Ovary (tissue), 3 donors: ENCODE results near the gene CLEC16A.

Experiments used
- CTCF ChIP-seq, 3 donors: fragments of 450-650 bp in 2 of 3; fragments of 200-600 bp in 1 of 3; IDR thresholded peaks; one replicate each; pipeline versions ENCODE4 v1.5.1 to v1.8.0; 2016 to 2022; ENCODE audit warnings: antibody characterized with exemption in 3 of 3, mild to moderate bottlenecking in 1 of 3
- EP300 ChIP-seq: sonication (generic); formaldehyde crosslinking; IDR thresholded peaks from one replicate; pipeline ENCODE4 v1.6.1; 2017; ENCODE audit warnings: antibody characterized with exemption
- donor health status: DM: no; HTN: no; CAD: no.

GRCh38 chr16:11177578-11178160 lies 233.3 kb downstream of the CLEC16A start:
- TF ChIP-seq CTCF (IDR thresholded peaks at IDR 0.05) = no peak
- TF ChIP-seq EP300 = no peak
